ENCODE results near the gene CHN2. TPM values are rescaled to one million over a fixed set of nuclear protein-coding genes. Genes with fewer than 3 reads are reported as not detected.

The CHN2 gene
- polyA plus RNA-seq, 1 of the 3 experiments (the other 2 are of a cell fraction): 0.02 TPM

DNA sequence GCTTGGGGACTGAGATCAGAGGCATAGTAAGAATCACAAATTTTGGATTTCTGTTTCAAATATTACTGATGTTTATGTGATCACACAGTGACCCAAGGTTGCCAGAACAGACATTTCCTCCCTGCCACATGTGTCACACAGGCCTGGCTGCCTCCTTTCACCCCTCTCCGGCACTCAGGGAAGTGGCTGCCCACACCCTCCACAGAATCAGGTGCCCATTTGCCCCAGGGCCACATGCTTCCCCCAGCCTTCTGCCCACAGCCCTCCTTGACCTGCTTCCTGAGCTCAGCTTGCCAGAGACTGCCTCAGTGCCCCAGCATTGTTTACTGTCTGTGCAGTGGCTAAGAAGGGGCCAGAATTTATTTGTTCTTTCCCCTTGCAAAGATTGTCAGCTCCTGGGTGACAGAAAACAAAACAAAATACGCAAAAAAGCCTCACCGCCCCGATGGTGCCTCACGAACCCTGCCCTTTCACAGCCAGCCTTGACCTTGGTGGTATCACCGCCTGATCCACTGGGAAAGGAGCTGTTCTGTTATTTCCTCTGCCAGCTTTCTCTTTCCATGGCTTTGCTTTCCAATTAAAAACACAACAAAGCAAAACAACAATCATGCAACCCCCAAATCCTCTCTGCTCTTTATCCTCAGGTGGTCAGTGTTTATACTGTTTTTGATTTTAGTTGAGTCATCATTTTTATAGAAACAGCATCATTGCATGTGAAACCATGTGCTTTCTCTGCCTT lies 52.8 kb downstream of the CHN2 start:
- CTCF ChIA-PET: interaction anchor here (0.8 to 1.9 kb wide), 4 partner anchors 11 to 58 kb away, joined by 3 to 16 read pairs (median 3); no protein-coding TSS in a partner anchor
- TF ChIP-seq MXI1 (IDR thresholded peaks at IDR 0.05; ENCODE audit: low read depth, low read length) (no peak), RXRA (IDR thresholded peaks at IDR 0.05; ENCODE audit: borderline replicate concordance, low read depth) (no peak), CHD2 (IDR thresholded peaks at IDR 0.05; ENCODE audit: low read length, partially characterized antibody) (no peak), EZH2phosphoT487 (IDR thresholded peaks at IDR 0.05; ENCODE audit: borderline replicate concordance, low read depth) (no peak), MEF2A (IDR thresholded peaks at IDR 0.05; ENCODE audit: borderline replicate concordance, low read depth) (no peak)
- TF ChIP-seq, protein P1, sequence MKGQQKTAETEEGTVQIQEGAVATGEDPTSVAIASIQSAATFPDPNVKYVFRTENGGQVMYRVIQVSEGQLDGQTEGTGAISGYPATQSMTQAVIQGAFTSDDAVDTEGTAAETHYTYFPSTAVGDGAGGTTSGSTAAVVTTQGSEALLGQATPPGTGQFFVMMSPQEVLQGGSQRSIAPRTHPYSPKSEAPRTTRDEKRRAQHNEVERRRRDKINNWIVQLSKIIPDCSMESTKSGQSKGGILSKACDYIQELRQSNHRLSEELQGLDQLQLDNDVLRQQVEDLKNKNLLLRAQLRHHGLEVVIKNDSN (IDR thresholded peaks at IDR 0.05; ENCODE audit: borderline replicate concordance, low read depth): no peak
- TF ChIP-seq, protein P2, sequence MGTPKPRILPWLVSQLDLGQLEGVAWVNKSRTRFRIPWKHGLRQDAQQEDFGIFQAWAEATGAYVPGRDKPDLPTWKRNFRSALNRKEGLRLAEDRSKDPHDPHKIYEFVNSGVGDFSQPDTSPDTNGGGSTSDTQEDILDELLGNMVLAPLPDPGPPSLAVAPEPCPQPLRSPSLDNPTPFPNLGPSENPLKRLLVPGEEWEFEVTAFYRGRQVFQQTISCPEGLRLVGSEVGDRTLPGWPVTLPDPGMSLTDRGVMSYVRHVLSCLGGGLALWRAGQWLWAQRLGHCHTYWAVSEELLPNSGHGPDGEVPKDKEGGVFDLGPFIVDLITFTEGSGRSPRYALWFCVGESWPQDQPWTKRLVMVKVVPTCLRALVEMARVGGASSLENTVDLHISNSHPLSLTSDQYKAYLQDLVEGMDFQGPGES (IDR thresholded peaks at IDR 0.05; ENCODE audit: low read depth, low read length): no peak
- 62% methylated on average over 6 of the region's 6 CpGs for WGBS (ENCODE audit: low lambda C conversion rate)

DNA sequence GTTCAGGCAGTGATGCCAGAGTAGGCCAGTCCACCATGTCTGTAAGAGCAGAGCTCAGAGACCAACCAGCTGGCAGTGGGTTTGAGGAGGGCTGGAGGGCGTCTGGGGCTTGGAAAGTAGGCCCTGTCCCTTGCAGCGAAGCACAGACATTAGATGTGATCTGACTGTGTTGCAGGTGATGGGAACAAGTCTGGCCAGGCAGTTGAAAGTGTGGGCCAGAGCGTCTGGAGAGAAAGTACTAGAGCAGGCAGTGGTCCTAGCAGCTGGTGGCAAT lies 53.3 kb downstream of the CHN2 start:
- WGBS (ENCODE audit: low lambda C conversion rate): 32% methylated on average over 3 of the region's 3 CpGs
- TF ChIP-seq EZH2phosphoT487 (IDR thresholded peaks at IDR 0.05; ENCODE audit: borderline replicate concordance, low read depth): no peak
- TF ChIP-seq, protein P3, sequence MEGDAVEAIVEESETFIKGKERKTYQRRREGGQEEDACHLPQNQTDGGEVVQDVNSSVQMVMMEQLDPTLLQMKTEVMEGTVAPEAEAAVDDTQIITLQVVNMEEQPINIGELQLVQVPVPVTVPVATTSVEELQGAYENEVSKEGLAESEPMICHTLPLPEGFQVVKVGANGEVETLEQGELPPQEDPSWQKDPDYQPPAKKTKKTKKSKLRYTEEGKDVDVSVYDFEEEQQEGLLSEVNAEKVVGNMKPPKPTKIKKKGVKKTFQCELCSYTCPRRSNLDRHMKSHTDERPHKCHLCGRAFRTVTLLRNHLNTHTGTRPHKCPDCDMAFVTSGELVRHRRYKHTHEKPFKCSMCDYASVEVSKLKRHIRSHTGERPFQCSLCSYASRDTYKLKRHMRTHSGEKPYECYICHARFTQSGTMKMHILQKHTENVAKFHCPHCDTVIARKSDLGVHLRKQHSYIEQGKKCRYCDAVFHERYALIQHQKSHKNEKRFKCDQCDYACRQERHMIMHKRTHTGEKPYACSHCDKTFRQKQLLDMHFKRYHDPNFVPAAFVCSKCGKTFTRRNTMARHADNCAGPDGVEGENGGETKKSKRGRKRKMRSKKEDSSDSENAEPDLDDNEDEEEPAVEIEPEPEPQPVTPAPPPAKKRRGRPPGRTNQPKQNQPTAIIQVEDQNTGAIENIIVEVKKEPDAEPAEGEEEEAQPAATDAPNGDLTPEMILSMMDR (IDR thresholded peaks at IDR 0.05): no peak

More for the DNA sequence above, 52.8 kb downstream of the CHN2 start:
- Histone ChIP-seq H3K9me3 (no peaks in the 10 kb centered on the region), H3K36me3 (replicated peaks in 1 of 2; ENCODE audit: control insufficient read depth in 1 of 2, insufficient read depth in 2 of 2, low read length in 1 of 2) (no peaks in the 10 kb centered on the region), H3K27me3 (ENCODE audit: insufficient read depth) (no peaks in the 10 kb centered on the region), H3K4me3 (ENCODE audit: low read depth in 2 of 2, low read length in 1 of 2) (no peak overlapping the region), H4K20me1 (ENCODE audit: insufficient read depth) (no peaks in the 10 kb centered on the region), H3K9me2 (no peaks in the 10 kb centered on the region), H3K4me1 (ENCODE audit: control insufficient read depth in 1 of 2, insufficient read depth in 2 of 2, low read depth in 1 of 2, low read length in 1 of 2) (peaks cover 0 to 12% of the 10 kb centered on the region in 2 experiments; a peak in 2 of 4 replicates), H3K79me2 (ENCODE audit: insufficient read depth) (no peaks in the 10 kb centered on the region), H3K9ac (no peak overlapping the region), H3K27ac (ENCODE audit: low read depth in 2 of 2, low read length in 1 of 2) (no peak overlapping the region; a peak in 1 of 4 replicates), H3K4me2 (no peak overlapping the region), H2AFZ (ENCODE audit: low read depth) (no peak overlapping the region), H3F3A (replicated peaks; ENCODE audit: insufficient read depth) (no peaks in the 10 kb centered on the region)
- DNase-seq: no peak
- POLR2A ChIA-PET: no interaction called here

More for the DNA sequence above, 53.3 kb downstream of the CHN2 start:
- CTCF ChIA-PET: interaction anchor here (0.8 to 2.2 kb wide), 5 partner anchors 10 to 58 kb away, joined by 3 to 16 read pairs (median 3); no protein-coding TSS in a partner anchor
- Histone ChIP-seq H3K9me2 (no peaks in the 10 kb centered on the region), H3K4me3 (ENCODE audit: low read depth in 2 of 2, low read length in 1 of 2) (no peak overlapping the region), H3K9me3 (no peaks in the 10 kb centered on the region), H3F3A (replicated peaks; ENCODE audit: insufficient read depth) (no peaks in the 10 kb centered on the region), H3K9ac (no peak overlapping the region), H2AFZ (ENCODE audit: low read depth) (no peak overlapping the region), H3K36me3 (replicated peaks in 1 of 2; ENCODE audit: control insufficient read depth in 1 of 2, insufficient read depth in 2 of 2, low read length in 1 of 2) (no peaks in the 10 kb centered on the region), H3K27ac (ENCODE audit: low read depth in 2 of 2, low read length in 1 of 2) (no peak overlapping the region; a peak in 1 of 4 replicates), H3K4me1 (ENCODE audit: control insufficient read depth in 1 of 2, insufficient read depth in 2 of 2, low read depth in 1 of 2, low read length in 1 of 2) (peaks cover 0 to 12% of the 10 kb centered on the region in 2 experiments; a peak in 2 of 4 replicates), H4K20me1 (ENCODE audit: insufficient read depth) (no peaks in the 10 kb centered on the region), H3K27me3 (ENCODE audit: insufficient read depth) (no peaks in the 10 kb centered on the region), H3K4me2 (no peak overlapping the region), H3K79me2 (ENCODE audit: insufficient read depth) (no peaks in the 10 kb centered on the region)
- POLR2A ChIA-PET: no interaction called here
- DNase-seq: no peak
